ENCODE data around the gene PLEKHD1.

The PLEKHD1 gene

GRCh38 chr14:69528143-69528542, 43.6 kb downstream of the PLEKHD1 start:
- no peaks in the 10 kb centered on the region for H3K27me3 ChIP-seq (ENCODE audit: control insufficient read depth, insufficient read depth, low read length)
- H3K4me3 ChIP-seq (ENCODE audit: low read length): no peak overlapping the region

GRCh38 chr14:69528930-69529329, 44.4 kb downstream of the PLEKHD1 start:
- peaks cover 36% of the 10 kb centered on the region for H3K4me1 ChIP-seq (ENCODE audit: control insufficient read depth, insufficient read depth, low read length)
- H3K9ac ChIP-seq (ENCODE audit: low read length): no peak overlapping the region
- no peaks in the 10 kb centered on the region for H3K36me3 ChIP-seq (ENCODE audit: control insufficient read depth, insufficient read depth, low read length)
- H3K4me3 ChIP-seq (ENCODE audit: low read length): no peak overlapping the region
- H3K9me3 ChIP-seq (ENCODE audit: control insufficient read depth, low read length): no peaks in the 10 kb centered on the region
- H3K27me3 ChIP-seq (ENCODE audit: control insufficient read depth, insufficient read depth, low read length): no peaks in the 10 kb centered on the region

More at GRCh38 chr14:69528143-69528542, 43.6 kb downstream of the PLEKHD1 start:
- Histone ChIP-seq H3K9me3 (ENCODE audit: control insufficient read depth, low read length) (no peaks in the 10 kb centered on the region), H3K4me1 (ENCODE audit: control insufficient read depth, insufficient read depth, low read length) (peaks cover 32% of the 10 kb centered on the region), H3K36me3 (ENCODE audit: control insufficient read depth, insufficient read depth, low read length) (no peaks in the 10 kb centered on the region), H3K9ac (ENCODE audit: low read length) (no peak overlapping the region)

GRCh38 chr14:69529563-69529962, 45.0 kb downstream of the PLEKHD1 start:
- H3K9me3 ChIP-seq (ENCODE audit: control insufficient read depth, low read length): no peaks in the 10 kb centered on the region
- H3K9ac ChIP-seq (ENCODE audit: low read length): no peak overlapping the region
- peaks cover 36% of the 10 kb centered on the region for H3K4me1 ChIP-seq (ENCODE audit: control insufficient read depth, insufficient read depth, low read length)
- no peak overlapping the region for H3K4me3 ChIP-seq (ENCODE audit: low read length)
- no peaks in the 10 kb centered on the region for H3K27me3 ChIP-seq (ENCODE audit: control insufficient read depth, insufficient read depth, low read length)
- no peaks in the 10 kb centered on the region for H3K36me3 ChIP-seq (ENCODE audit: control insufficient read depth, insufficient read depth, low read length)

GRCh38 chr14:69530095-69530494, 45.6 kb downstream of the PLEKHD1 start:
- no peaks in the 10 kb centered on the region for H3K27me3 ChIP-seq (ENCODE audit: control insufficient read depth, insufficient read depth, low read length)
- no peak overlapping the region for H3K9ac ChIP-seq (ENCODE audit: low read length)
- no peak overlapping the region for H3K4me3 ChIP-seq (ENCODE audit: low read length)
- H3K9me3 ChIP-seq (ENCODE audit: control insufficient read depth, low read length): no peaks in the 10 kb centered on the region
- H3K4me1 ChIP-seq (ENCODE audit: control insufficient read depth, insufficient read depth, low read length): peaks cover 36% of the 10 kb centered on the region
- H3K36me3 ChIP-seq (ENCODE audit: control insufficient read depth, insufficient read depth, low read length): no peaks in the 10 kb centered on the region

GRCh38 chr14:69531135-69531534, 46.6 kb downstream of the PLEKHD1 start:
- peaks cover 36% of the 10 kb centered on the region for H3K4me1 ChIP-seq (ENCODE audit: control insufficient read depth, insufficient read depth, low read length)
- no peak overlapping the region for H3K9ac ChIP-seq (ENCODE audit: low read length)
- H3K36me3 ChIP-seq (ENCODE audit: control insufficient read depth, insufficient read depth, low read length): no peaks in the 10 kb centered on the region
- no peak overlapping the region for H3K4me3 ChIP-seq (ENCODE audit: low read length)
- H3K27me3 ChIP-seq (ENCODE audit: control insufficient read depth, insufficient read depth, low read length): no peaks in the 10 kb centered on the region
- H3K9me3 ChIP-seq (ENCODE audit: control insufficient read depth, low read length): no peaks in the 10 kb centered on the region

- H3K9ac ChIP-seq (ENCODE audit: low read length): no peak overlapping the region
- no peaks in the 10 kb centered on the region for H3K9me3 ChIP-seq (ENCODE audit: control insufficient read depth, low read length)
- peaks cover 46% of the 10 kb centered on the region for H3K4me1 ChIP-seq (ENCODE audit: control insufficient read depth, insufficient read depth, low read length)
- no peaks in the 10 kb centered on the region for H3K36me3 ChIP-seq (ENCODE audit: control insufficient read depth, insufficient read depth, low read length)
- no peak overlapping the region for H3K4me3 ChIP-seq (ENCODE audit: low read length)
- no peaks in the 10 kb centered on the region for H3K27me3 ChIP-seq (ENCODE audit: control insufficient read depth, insufficient read depth, low read length)
Observed at GRCh38 chr14:69532561-69533340, 48.2 kb downstream of the PLEKHD1 start.

GRCh38 chr14:69535230-69535848, 50.8 kb downstream of the PLEKHD1 start:
- H3K9me3 ChIP-seq (ENCODE audit: control insufficient read depth, low read length): no peaks in the 10 kb centered on the region
- H3K4me1 ChIP-seq (ENCODE audit: control insufficient read depth, insufficient read depth, low read length): peaks cover 40% of the 10 kb centered on the region
- H3K27me3 ChIP-seq (ENCODE audit: control insufficient read depth, insufficient read depth, low read length): no peaks in the 10 kb centered on the region
- no peak overlapping the region for H3K4me3 ChIP-seq (ENCODE audit: low read length)
- H3K9ac ChIP-seq (ENCODE audit: low read length): no peak overlapping the region
- no peaks in the 10 kb centered on the region for H3K36me3 ChIP-seq (ENCODE audit: control insufficient read depth, insufficient read depth, low read length)

- Histone ChIP-seq H3K4me1 (ENCODE audit: control insufficient read depth, insufficient read depth, low read length) (peaks cover 30% of the 10 kb centered on the region), H3K4me3 (ENCODE audit: low read length) (no peak overlapping the region), H3K27me3 (ENCODE audit: control insufficient read depth, insufficient read depth, low read length) (no peaks in the 10 kb centered on the region), H3K9ac (ENCODE audit: low read length) (no peak overlapping the region), H3K36me3 (ENCODE audit: control insufficient read depth, insufficient read depth, low read length) (no peaks in the 10 kb centered on the region), H3K9me3 (ENCODE audit: control insufficient read depth, low read length) (no peaks in the 10 kb centered on the region)
Observed at GRCh38 chr14:69536971-69537370, 52.4 kb downstream of the PLEKHD1 start.

- H3K4me1 ChIP-seq (ENCODE audit: control insufficient read depth, insufficient read depth, low read length): peaks cover 21% of the 10 kb centered on the region
Observed at GRCh38 chr14:69537900-69538299, 53.4 kb downstream of the PLEKHD1 start.

GRCh38 chr14:69538766-69539165, 54.2 kb downstream of the PLEKHD1 start:
- no peak overlapping the region for H3K9ac ChIP-seq (ENCODE audit: low read length)
- no peaks in the 10 kb centered on the region for H3K9me3 ChIP-seq (ENCODE audit: control insufficient read depth, low read length)
- peaks cover 15% of the 10 kb centered on the region for H3K4me1 ChIP-seq (ENCODE audit: control insufficient read depth, insufficient read depth, low read length)
- no peaks in the 10 kb centered on the region for H3K36me3 ChIP-seq (ENCODE audit: control insufficient read depth, insufficient read depth, low read length)
- no peak overlapping the region for H3K4me3 ChIP-seq (ENCODE audit: low read length)
- no peaks in the 10 kb centered on the region for H3K27me3 ChIP-seq (ENCODE audit: control insufficient read depth, insufficient read depth, low read length)

More at GRCh38 chr14:69537900-69538299, 53.4 kb downstream of the PLEKHD1 start:
- Histone ChIP-seq H3K9me3 (ENCODE audit: control insufficient read depth, low read length) (no peaks in the 10 kb centered on the region), H3K36me3 (ENCODE audit: control insufficient read depth, insufficient read depth, low read length) (no peaks in the 10 kb centered on the region), H3K27me3 (ENCODE audit: control insufficient read depth, insufficient read depth, low read length) (no peaks in the 10 kb centered on the region), H3K9ac (ENCODE audit: low read length) (no peak overlapping the region), H3K4me3 (ENCODE audit: low read length) (no peak overlapping the region)

- Histone ChIP-seq H3K9ac (ENCODE audit: low read length) (no peak overlapping the region), H3K27me3 (ENCODE audit: control insufficient read depth, insufficient read depth, low read length) (peaks cover 6% of the 10 kb centered on the region), H3K4me1 (ENCODE audit: control insufficient read depth, insufficient read depth, low read length) (peaks cover 15% of the 10 kb centered on the region), H3K9me3 (ENCODE audit: control insufficient read depth, low read length) (no peaks in the 10 kb centered on the region), H3K36me3 (ENCODE audit: control insufficient read depth, insufficient read depth, low read length) (no peaks in the 10 kb centered on the region), H3K4me3 (ENCODE audit: low read length) (no peak overlapping the region)
Observed at GRCh38 chr14:69539631-69540410, 55.3 kb downstream of the PLEKHD1 start.

All from mucosa of stomach (tissue), 1 donor.